GM19463 (cell line): ENCODE data around the gene GGACT.
"Not testable (repeated sequence)": the region's sequence is repeated elsewhere in the genome, so short reads cannot be mapped to it uniquely, and the experiment has no call there.

Experiments
- ATAC-seq: cut with Tn5 transposase; IDR thresholded peaks from one replicate; pipeline ENCODE4 v1.9.1; 2021; ENCODE audit warnings: mild to moderate bottlenecking, moderate library complexity; ENCODE audit not compliant: unreplicated experiment

Gene GGACT

GRCh38 chr13:100602493-100603111 lies 14.0 kb upstream of the GGACT start:
- ATAC-seq = no peak

GRCh38 chr13:100601716-100602115 lies 13.1 kb upstream of the GGACT start:
- ATAC-seq = no peak

- no peak for ATAC-seq
Measured at GRCh38 chr13:100600915-100601314, 12.3 kb upstream of the GGACT start.

GRCh38 chr13:100600461-100600860 lies 11.9 kb upstream of the GGACT start:
- ATAC-seq = no peak

GRCh38 chr13:100597253-100597652 lies 8.7 kb upstream of the GGACT start:
- ATAC-seq = no peak

GRCh38 chr13:100596516-100596915 lies 7.9 kb upstream of the GGACT start:
- no peak for ATAC-seq

GRCh38 chr13:100594731-100595130 lies 6.1 kb upstream of the GGACT start:
- no peak for ATAC-seq

GRCh38 chr13:100594255-100594654 lies 5.7 kb upstream of the GGACT start:
- ATAC-seq = no peak

GRCh38 chr13:100589178-100589725 lies 663 bp upstream of the GGACT start:
- ATAC-seq = no peak

GRCh38 chr13:100584896-100585295 lies 3.7 kb downstream of the GGACT start:
- no peak for ATAC-seq

- no peak for ATAC-seq
Measured at GRCh38 chr13:100581504-100581903, 7.1 kb downstream of the GGACT start.

GRCh38 chr13:100581030-100581429 lies 7.6 kb downstream of the GGACT start:
- no peak for ATAC-seq

- ATAC-seq = no peak
Measured at GRCh38 chr13:100580045-100580444, 8.5 kb downstream of the GGACT start.

GRCh38 chr13:100577239-100577638 lies 11.3 kb downstream of the GGACT start:
- not testable (repeated sequence) for ATAC-seq

GRCh38 chr13:100573121-100573520 lies 15.5 kb downstream of the GGACT start:
- peak; percentile 95 for ATAC-seq

GRCh38 chr13:100566543-100566942 lies 22.0 kb downstream of the GGACT start:
- no peak for ATAC-seq

GRCh38 chr13:100565286-100565685 lies 23.3 kb downstream of the GGACT start:
- ATAC-seq = no peak

GRCh38 chr13:100564444-100565223 lies 24.0 kb downstream of the GGACT start:
- ATAC-seq = no peak

GRCh38 chr13:100563779-100564178 lies 24.8 kb downstream of the GGACT start:
- no peak for ATAC-seq

GRCh38 chr13:100561599-100562204 lies 26.9 kb downstream of the GGACT start:
- no peak for ATAC-seq

GRCh38 chr13:100561158-100561499 lies 27.5 kb downstream of the GGACT start:
- ATAC-seq = no peak
